ENCODE data around the gene TRAF3IP1.

- TF ChIP-seq CTCF (IDR thresholded peaks at IDR 0.05) (no peak), POLR2A (IDR thresholded peaks at IDR 0.05) (no peak)
These were observed 98.8 kb downstream of the TRAF3IP1 start for GRCh38 chr2:238418999-238419546.

Data from testis (tissue), 2 donors.